Prostate gland (tissue), 2 donors: ENCODE results near the gene SMIM27.

Experiments used
- POLR2A ChIP-seq: fragments of 450-650 bp; IDR thresholded peaks from one replicate; pipeline ENCODE4 v1.6.1; 2016; ENCODE audit warnings: antibody characterized with exemption, mild to moderate bottlenecking
- TF ChIP-seq, protein P1 (sequence below), 4 experiments: fragments of 200-600 bp in 2 of 4; fragments of 450-650 bp in 2 of 4; sonication (generic) in 2 of 4; IDR thresholded peaks; 1 replicate in 3 of 4; 2 replicates in 1 of 4; pipeline ENCODE4 v1.5.1; 2016 to 2019; ENCODE audit warnings: antibody characterized with exemption in 4 of 4, mild to moderate bottlenecking in 2 of 4, moderate library complexity in 2 of 4

GRCh38 chr9:32580631-32581300, 28.6 kb downstream of the SMIM27 start:
- TF ChIP-seq, protein P1, sequence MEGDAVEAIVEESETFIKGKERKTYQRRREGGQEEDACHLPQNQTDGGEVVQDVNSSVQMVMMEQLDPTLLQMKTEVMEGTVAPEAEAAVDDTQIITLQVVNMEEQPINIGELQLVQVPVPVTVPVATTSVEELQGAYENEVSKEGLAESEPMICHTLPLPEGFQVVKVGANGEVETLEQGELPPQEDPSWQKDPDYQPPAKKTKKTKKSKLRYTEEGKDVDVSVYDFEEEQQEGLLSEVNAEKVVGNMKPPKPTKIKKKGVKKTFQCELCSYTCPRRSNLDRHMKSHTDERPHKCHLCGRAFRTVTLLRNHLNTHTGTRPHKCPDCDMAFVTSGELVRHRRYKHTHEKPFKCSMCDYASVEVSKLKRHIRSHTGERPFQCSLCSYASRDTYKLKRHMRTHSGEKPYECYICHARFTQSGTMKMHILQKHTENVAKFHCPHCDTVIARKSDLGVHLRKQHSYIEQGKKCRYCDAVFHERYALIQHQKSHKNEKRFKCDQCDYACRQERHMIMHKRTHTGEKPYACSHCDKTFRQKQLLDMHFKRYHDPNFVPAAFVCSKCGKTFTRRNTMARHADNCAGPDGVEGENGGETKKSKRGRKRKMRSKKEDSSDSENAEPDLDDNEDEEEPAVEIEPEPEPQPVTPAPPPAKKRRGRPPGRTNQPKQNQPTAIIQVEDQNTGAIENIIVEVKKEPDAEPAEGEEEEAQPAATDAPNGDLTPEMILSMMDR (IDR thresholded peaks at IDR 0.05), result no peak
- TF ChIP-seq POLR2A, result no peak
